ENCODE measurements around the gene FBXL7. TPM values are rescaled to one million over a fixed set of nuclear protein-coding genes. Genes with fewer than 3 reads are reported as not detected.

FBXL7 gene
- polyA plus RNA-seq, 3 donors: not detected

DNA sequence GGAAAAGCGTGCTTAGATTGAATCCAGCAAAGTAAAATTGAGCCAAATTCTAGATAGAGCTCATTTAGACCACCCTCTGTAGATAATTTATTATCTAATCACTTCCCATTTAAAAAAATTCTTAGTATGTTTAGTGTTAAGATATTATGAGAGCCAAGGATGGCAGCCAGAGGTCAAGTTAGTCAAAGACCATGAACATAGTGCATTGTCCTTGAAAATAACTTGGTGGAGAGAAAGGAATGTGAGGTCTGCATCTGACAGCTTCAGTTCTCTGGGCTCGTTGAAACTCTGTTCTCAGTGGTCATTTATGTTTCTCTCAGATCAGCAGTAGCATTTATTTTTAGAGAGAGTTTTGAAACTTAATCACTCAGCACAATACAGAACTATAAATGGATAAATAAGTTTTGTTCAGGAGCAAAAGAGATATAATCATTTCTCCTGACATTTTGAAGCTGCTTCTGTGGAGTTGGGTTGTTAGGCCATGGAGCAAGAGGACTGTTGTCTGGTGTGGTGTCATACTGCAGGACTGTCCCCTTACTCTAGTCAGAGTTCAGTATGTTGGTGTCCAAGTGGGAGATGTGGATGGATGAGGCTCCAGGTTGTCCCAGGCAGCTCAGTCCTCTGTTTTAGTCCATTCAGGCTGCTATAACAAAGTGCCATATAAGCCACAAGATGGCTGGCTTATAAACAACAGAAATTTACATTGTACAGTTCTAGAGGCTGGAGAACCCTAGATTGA is 337.7 kb downstream of the FBXL7 start:
- intact Hi-C loops (cut with micrococcal nuclease): no loop called here
- no peak for DNase-seq
- Mint-ChIP-seq H3K4me1 (no peaks in the 10 kb centered on the region), H3K27me3 (ENCODE audit: low read depth in 3 of 3) (no peaks in the 10 kb centered on the region), H3K27ac (no peak overlapping the region), H3K4me3 (no peak overlapping the region), H3K9me3 (peaks cover 2 to 13% (median 8%) of the 10 kb centered on the region in 7 donors), H3K36me3 (no peaks in the 10 kb centered on the region)
- H3K27me3 ChIP-seq (ENCODE audit: control insufficient read depth in 2 of 2, insufficient read depth in 2 of 2, low read length in 2 of 2): no peaks in the 10 kb centered on the region
- H4K20me1 ChIP-seq (ENCODE audit: insufficient read depth, low read length): no peaks in the 10 kb centered on the region
- H3K9ac ChIP-seq (ENCODE audit: insufficient read depth, low read length, poor library complexity, severe bottlenecking): no peak overlapping the region
- no peak overlapping the region for H3K4me2 ChIP-seq (replicated peaks; ENCODE audit: extremely low read depth, low read length, poor library complexity, severe bottlenecking)
- no peaks in the 10 kb centered on the region for H3K79me2 ChIP-seq (ENCODE audit: insufficient read depth, low read length)
- peaks cover 9 to 25% of the 10 kb centered on the region in 2 donors for H3K9me3 ChIP-seq (replicated peaks in 1 of 2; ENCODE audit: control insufficient read depth in 1 of 2, insufficient read depth in 1 of 2, low read length in 2 of 2)
- no peak overlapping the region for H2AFZ ChIP-seq (ENCODE audit: insufficient read depth, low read depth, low read length, poor library complexity, severe bottlenecking)
- no peak overlapping the region for H3K4me3 ChIP-seq (replicated peaks in 1 of 3; ENCODE audit: low read depth in 2 of 3, low read length in 3 of 3)
- H3K4me1 ChIP-seq (ENCODE audit: control insufficient read depth in 1 of 2, insufficient read depth in 2 of 2, low read length in 2 of 2): no peaks in the 10 kb centered on the region
- H3K27ac ChIP-seq (ENCODE audit: low read depth in 1 of 2, low read length in 2 of 2): no peak overlapping the region
- no CpG with 5 or more reads among the region's 2 CpGs for WGBS (ENCODE audit: insufficient coverage)
- TF ChIP-seq, protein P1, sequence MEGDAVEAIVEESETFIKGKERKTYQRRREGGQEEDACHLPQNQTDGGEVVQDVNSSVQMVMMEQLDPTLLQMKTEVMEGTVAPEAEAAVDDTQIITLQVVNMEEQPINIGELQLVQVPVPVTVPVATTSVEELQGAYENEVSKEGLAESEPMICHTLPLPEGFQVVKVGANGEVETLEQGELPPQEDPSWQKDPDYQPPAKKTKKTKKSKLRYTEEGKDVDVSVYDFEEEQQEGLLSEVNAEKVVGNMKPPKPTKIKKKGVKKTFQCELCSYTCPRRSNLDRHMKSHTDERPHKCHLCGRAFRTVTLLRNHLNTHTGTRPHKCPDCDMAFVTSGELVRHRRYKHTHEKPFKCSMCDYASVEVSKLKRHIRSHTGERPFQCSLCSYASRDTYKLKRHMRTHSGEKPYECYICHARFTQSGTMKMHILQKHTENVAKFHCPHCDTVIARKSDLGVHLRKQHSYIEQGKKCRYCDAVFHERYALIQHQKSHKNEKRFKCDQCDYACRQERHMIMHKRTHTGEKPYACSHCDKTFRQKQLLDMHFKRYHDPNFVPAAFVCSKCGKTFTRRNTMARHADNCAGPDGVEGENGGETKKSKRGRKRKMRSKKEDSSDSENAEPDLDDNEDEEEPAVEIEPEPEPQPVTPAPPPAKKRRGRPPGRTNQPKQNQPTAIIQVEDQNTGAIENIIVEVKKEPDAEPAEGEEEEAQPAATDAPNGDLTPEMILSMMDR (IDR thresholded peaks at IDR 0.05): no peak
- H3K36me3 ChIP-seq (replicated peaks in 1 of 2; ENCODE audit: control insufficient read depth in 1 of 2, insufficient read depth in 2 of 2, low read length in 2 of 2): no peaks in the 10 kb centered on the region

DNA sequence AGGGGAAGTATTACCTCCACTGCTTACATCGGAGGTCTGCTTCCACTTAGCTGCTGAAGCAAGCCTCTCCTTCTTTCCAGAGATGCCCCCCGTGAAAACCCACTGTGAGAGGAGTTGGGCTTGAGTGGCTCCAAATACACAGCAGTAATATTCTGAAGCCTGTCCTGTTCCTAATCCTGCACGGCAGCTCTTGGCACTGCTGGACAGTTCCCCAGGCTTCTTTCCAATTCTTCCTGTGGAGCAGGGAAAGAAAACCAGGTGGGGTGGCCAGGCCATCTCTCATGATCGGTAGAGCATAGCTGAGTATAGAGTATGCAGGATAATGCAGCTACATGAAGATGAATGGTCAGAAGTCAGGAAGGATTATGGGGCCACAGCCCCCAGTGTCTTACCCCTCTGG is 344.3 kb downstream of the FBXL7 start:
- no peaks in the 10 kb centered on the region for H3K27me3 ChIP-seq (ENCODE audit: control insufficient read depth in 2 of 2, insufficient read depth in 2 of 2, low read length in 2 of 2)
- no peaks in the 10 kb centered on the region for H3K4me1 Mint-ChIP-seq
- H3K36me3 ChIP-seq (replicated peaks in 1 of 2; ENCODE audit: control insufficient read depth in 1 of 2, insufficient read depth in 2 of 2, low read length in 2 of 2): no peaks in the 10 kb centered on the region
- no peak for DNase-seq
- intact Hi-C loops (cut with micrococcal nuclease): no loop called here
- peaks cover 6 to 28% (median 20%) of the 10 kb centered on the region in 7 donors for H3K9me3 Mint-ChIP-seq
- no peak overlapping the region for H3K27ac Mint-ChIP-seq
- WGBS (ENCODE audit: insufficient coverage): 84% methylated on average over 3 of the region's 4 CpGs
- H4K20me1 ChIP-seq (ENCODE audit: insufficient read depth, low read length): no peaks in the 10 kb centered on the region
- no peaks in the 10 kb centered on the region for H3K36me3 Mint-ChIP-seq
- no peaks in the 10 kb centered on the region for H3K4me1 ChIP-seq (ENCODE audit: control insufficient read depth in 1 of 2, insufficient read depth in 2 of 2, low read length in 2 of 2)
- no peak overlapping the region for H3K4me3 ChIP-seq (replicated peaks in 1 of 3; ENCODE audit: low read depth in 2 of 3, low read length in 3 of 3)
- H3K9me3 ChIP-seq (replicated peaks in 1 of 2; ENCODE audit: control insufficient read depth in 1 of 2, insufficient read depth in 1 of 2, low read length in 2 of 2): peaks cover 19 to 28% of the 10 kb centered on the region in 2 donors
- no peak overlapping the region for H3K4me3 Mint-ChIP-seq
- H3K9ac ChIP-seq (ENCODE audit: insufficient read depth, low read length, poor library complexity, severe bottlenecking): no peak overlapping the region
- no peak overlapping the region for H3K4me2 ChIP-seq (replicated peaks; ENCODE audit: extremely low read depth, low read length, poor library complexity, severe bottlenecking)
- H3K79me2 ChIP-seq (ENCODE audit: insufficient read depth, low read length): no peaks in the 10 kb centered on the region
- no peaks in the 10 kb centered on the region for H3K27me3 Mint-ChIP-seq (ENCODE audit: low read depth in 3 of 3)
- TF ChIP-seq, protein P1 (IDR thresholded peaks at IDR 0.05): no peak
- no peak overlapping the region for H2AFZ ChIP-seq (ENCODE audit: insufficient read depth, low read depth, low read length, poor library complexity, severe bottlenecking)
- no peak overlapping the region for H3K27ac ChIP-seq (ENCODE audit: low read depth in 1 of 2, low read length in 2 of 2)

Data from CD14-positive monocyte (primary cell).